COLO829 (cell line): ENCODE results near the gene DSC3.
"Not testable (repeated sequence)": the region's sequence is repeated elsewhere in the genome, so short reads cannot be mapped to it uniquely, and the experiment has no call there.

Source experiments
- DNase-seq: peaks from one replicate; pipeline ENCODE4 v3.0.0; 2012; ENCODE audit warnings: low spot score

DSC3 gene

DNA sequence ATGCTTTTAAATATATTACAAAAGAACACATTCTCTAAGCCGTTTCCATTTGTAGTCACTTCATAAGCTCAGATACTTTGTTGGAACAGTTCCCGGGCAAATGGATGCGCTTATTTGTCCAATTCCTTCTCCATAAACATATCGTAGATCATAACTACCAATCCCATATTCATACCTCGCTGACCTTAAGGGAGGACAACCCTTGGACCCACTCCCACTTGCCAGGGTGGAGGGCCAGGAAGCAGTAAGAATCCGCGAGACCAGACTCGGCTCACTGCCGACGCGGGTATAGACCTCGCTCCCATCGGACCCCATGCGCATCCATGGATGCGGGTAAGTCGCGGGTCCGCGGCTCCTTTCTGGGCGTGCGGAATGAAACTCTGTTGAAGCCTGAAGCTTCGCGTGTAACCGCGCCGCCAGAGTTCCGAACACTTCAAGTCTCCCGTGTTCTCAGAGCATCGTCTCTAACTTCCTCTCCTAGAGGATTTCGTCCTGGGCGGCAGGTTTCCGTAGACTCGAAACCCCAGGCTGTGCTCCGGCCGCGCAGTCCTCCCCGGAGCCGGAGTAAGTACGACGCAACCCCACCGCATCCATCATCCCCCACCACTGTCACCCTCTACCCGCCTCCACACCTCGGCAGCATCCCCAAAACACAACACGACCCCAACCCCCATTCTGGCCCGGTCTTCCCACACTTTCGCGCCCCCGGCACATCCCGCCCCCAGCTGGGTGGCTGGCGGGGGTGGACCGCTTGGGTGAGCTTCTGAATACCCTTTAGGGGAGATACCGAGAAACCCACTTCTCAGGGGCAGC is 1.1 kb downstream of the DSC3 start:
- no peak for DNase-seq

DNA sequence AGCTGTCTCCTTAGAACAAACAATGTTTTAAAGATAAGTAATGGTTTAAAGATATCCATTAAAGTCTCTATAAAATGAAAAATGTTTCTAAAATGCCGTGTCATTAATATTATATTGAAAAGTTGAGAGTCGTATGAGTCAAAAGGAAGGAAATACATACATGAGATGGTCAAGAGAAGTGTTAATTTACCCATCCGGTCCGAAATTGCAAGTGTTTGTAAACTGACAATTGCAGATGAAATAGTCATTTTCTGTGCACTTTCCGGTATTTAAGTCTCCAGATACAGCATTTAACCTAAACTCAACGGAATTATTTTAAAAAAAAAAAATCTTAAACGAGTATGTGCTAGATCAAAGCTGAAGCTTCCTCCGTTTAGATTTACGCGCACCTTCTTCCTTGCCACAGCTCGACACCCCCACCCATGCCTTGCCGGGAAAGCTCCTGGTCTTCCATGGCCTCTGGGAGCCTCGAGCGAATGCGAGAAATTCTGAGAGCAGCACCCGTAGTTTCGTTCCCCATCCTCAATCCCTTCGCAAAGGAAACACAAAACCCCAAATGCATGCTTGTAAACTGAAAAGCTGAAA is 1.8 kb downstream of the DSC3 start:
- DNase-seq, result no peak

DNA sequence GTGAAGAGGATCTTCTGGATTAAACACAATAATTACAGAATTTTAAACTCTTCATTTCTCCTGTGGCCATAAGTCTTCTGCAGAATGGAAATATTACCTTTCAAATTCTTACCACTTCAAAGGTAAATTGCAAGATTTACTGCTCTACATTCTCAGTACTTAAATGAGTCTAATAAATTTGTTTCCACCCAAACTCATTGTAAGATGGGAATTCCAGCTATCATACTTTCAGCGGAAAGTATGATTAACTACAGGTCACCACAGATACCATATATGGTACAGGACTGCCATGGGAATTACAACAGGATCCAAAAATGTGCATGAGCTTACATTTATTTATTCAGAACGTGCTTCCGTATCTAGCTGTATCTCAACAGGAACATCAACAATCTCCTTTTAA is 3.1 kb downstream of the DSC3 start:
- no peak for DNase-seq

DNA sequence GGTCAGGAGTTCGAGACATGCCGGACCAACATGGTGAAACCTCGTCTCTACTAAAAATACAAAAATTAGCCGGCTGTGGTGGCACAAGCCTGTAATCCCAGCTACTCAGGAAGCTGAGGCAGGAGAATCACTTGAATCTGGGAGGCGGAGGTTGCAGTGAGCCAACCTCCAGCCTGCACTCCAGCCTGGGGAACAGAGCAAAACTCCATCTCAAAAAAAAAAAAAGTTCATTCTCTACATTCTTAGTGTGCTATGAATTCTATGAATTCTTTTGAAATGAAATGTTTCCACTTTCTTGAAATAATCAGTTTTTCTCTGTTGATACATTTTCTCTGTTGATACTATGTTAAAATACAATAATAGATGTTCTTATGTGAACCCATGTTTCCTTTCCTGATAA is 4.9 kb downstream of the DSC3 start:
- DNase-seq, result not testable (repeated sequence)

DNA sequence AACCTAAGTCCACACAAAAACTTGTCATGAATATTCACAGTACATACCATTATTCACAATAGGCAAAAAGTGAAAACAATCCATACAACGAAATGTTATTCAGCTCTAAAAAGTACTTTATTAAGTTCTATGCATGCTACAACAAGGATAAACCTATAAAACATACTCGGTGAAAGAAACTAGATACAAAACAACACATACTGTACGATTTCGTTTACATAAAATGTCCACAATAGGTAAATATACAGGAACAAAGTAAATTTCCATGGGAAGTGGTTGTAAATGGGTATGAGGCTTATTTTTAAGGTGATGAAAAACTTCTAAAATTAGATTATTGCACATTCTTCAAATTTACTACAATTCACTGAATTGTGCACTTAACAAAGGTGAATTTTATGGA is 8.0 kb downstream of the DSC3 start:
- DNase-seq, result no peak

DNA sequence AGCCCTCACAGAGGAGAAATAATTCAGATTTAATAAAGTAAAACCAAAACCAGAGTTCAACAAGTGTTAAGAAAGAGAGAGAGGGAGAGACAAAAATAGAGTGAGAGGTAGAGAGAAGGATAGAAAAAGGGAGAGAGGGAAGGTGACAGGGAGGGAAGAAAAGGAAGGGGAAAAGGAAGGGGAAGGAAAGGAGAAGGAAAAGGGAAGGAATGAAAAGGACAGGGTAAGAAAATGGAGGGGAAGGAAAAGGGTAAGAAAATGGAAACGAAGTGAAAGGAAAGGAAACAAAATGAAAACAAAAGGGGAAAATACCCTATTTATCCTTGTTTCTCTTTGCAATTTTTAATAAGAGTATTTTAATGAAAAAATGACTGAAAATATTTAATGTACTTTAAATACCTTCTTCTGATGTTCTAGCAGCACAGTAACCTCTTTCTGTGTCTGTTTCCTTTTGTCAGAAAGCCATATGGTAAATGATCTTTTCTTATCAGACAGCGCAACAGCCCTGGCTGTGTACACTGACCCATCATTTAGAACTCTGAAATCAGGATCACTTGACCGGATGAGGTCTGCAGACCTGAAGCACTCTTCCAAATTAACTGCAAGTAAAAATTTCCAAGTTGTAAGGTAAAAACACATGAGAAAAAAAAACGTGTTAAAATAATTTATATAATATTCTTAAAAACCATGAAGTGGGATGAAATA is 11.8 kb downstream of the DSC3 start:
- no peak for DNase-seq

DNA sequence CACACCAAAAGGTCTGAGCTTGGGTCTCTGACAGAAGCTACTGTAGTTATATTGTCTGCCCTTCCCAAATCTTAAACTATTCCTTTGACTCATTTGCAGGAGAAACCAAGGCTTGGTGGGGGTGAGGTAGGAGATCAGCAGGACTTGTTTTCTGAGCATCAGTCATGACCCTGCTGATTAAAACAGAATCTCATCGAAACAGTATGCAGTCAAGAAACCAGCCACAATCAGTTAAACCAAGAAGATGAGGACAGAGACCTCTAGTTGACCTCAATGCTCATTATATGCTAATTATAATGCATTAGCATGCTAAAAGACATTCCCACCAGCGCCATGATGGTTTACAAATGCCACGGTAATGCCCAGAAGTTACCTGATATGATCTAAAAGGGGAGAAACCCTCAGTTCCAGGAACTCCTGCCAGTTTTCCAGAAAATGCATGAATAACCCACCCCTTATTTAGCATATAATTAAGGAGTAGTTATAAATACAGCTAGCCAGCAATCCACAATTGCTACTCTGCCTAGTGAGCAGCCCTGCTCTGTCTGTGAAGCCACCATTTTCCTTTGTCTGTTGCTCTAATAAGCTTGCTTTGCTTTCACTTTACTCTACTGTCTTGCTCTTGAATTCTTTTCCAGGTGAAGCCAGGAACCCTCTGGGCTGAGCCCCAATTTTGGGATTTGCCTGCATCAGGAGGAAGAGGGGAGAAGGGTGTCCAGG is 26.7 kb downstream of the DSC3 start:
- no peak for DNase-seq

DNA sequence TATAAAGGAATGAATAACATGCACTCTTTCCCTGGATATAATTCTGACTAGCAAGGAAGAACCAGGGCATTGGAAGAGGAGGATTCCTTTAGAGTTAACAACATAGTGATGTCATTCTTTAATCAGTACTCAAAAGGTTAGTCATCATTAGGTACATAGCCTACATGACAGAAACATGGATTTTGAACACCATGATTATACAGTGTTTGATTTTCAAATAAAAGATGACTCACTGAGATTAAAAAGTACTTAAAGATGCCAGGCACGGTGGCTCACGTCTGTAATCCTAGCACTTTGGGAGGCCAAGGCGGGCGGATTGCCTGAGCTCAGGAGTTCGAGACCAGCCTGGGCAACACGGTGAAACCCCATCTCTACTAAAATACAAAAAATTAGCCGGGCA is 31.1 kb downstream of the DSC3 start:
- not testable (repeated sequence) for DNase-seq

DNA sequence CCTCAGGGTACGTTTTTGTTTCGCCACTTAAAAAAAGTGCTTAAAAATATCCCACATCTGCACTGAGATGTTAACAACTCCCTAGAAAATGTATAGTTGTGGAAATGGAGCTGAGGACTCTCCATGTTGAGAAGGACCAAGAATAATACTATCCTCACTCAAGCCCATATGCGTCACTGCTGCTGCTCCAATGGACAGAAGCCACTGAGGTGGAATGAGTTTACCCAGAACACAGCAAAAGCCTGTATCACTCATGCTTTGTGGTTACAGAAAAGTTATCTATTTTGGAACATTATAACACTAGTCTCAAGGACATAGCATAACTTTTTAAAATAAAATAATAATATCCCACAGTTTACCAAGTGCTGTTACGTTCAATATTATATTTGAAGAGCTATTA is 31.9 kb downstream of the DSC3 start:
- DNase-seq, result no peak

DNA sequence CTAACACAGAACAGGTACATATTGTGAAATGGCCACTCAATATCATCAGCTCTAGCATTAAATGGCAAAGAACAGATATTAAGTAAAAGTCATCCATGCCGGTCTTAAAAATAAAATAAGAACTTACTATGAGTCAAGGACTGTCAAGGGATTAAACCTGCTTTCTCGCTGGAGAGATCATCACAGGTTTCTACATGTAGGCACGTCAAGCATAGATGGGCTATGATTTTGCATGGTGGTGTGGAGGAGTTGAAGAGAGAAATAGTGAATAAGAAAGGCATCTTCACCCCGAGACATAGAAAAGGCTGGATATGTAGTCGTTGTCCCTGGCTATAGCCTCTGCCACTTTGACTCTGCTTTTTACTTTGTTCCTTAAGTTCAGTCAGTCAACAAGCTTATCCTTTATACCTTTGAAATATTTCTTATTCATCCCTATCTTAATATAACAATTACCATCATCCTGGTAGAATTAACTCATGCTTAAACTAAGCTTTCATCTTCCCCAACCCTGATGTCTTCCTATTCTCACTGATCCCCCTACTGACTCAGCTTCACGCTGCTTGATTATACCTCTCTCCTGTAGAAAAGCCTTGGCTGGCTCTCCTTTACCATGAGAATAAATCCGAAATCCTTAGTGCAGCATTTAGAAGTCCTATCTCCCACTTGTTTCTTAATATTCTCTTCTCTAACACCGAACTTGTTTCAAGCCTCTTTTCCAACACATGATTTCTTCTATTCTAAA is 42.5 kb downstream of the DSC3 start:
- DNase-seq, result no peak

DNA sequence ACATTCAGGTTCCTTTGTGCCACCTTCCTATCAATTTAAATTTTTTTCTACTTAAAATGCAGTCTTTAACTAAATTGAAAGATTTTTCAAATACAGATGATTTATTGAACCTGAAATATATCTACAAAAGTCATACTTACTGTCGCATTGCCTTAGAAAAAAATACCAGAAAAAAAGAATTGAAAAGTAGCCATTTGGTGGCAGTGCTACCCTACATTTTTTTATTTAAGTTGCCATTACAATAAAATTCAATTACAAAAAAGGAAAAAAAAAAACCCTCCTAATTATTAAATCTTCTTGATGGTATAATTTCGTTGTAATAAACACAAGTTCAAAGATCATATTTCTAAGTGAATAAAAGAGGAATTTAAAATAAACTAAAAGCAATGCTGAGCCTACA is 43.4 kb downstream of the DSC3 start:
- DNase-seq, result no peak

DNA sequence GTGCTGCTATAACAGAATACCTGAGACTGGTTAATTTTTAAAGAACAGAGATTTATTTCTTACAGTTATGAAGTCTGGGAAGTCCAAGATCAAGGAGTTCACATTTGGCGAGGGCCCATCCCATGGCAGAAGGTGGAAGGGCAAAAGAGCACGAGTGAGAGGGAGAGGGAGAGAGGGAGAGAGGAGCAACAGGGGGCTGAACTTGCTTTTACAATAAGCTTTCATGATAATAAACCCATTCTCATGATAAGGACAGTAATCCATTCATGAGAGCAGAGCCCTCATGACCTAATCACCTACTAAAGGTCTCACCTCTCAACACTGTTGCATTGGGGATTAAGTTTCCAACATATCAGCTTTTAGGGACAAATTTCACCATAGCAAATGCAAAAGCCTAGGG is 45.3 kb downstream of the DSC3 start:
- DNase-seq, result no peak

DNA sequence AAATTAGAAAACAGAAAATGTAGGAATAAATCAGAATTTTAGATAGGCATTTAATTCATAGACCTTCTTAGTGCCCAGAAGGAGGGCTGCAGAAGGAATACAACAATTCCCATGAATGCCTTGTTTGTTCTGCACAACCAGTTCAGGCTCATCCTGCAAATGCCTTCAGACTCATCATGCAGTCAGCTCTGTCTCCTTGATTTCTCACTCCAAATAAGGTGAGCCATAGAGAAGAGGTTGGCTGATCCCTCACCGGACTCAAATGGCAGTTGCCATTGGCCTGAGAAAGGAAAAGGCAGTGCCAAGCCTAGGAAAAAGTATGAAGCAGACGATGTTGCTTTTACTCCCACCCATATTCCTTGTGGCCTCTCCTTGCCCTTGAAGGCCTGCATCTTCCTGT is 50.3 kb downstream of the DSC3 start:
- peak; percentile 6 for DNase-seq

DNA sequence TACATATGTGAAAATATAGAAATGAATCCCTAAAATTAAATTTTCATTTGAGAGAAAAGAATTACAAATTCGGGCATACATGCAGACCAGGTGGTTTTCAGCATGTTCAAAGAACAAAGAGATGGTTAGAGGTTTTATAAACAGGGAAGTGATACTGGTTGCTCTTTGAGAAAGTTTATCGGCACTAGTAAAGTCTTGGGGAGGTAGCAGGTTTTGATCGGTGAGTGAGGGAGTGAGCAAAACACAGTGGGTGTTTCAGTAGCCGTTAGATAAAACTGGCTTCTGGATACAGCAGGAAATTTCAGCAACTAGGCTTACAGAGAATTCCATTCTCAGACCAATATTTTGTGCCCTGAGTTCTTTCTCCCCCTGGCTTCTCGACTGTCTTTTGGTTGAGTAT is 51.1 kb downstream of the DSC3 start:
- DNase-seq, result no peak

DNA sequence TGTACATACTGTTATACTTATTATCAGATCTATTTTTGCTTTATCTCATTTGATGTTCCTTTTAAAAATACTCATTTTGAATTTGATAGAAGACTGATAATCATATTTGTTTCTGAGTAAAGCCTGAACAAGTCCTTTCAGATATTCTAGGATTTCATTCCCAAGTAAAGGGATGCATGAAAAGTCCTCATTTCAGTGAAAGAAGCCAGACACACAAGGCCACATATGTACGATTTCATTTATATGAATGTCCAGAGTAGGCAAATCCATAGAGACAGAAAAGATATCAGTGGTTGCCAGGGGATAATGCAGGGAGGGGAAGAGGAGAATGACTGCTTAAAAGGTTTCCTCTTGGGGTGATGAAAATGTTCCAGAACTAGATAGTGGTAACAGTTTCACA is 53.4 kb downstream of the DSC3 start:
- DNase-seq, result no peak

DNA sequence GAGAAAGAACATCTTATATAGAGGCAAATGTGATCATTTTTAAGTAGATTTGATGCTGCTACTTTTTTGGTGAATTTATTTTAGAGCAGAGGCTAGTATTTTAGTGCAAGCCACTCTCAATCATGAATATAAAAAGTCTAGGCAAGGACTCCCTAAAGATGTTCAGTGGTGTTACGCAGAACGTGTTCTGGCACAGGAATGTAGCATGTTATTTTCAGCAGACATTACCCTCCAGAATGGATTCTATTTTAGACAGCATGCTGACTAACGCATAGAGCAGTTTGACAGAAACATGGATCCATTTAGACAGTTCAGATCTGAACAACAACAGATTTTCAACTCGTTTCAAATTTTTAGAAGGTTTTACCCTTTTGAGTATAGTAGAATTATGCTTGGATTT is 54.1 kb downstream of the DSC3 start:
- DNase-seq, result no peak

DNA sequence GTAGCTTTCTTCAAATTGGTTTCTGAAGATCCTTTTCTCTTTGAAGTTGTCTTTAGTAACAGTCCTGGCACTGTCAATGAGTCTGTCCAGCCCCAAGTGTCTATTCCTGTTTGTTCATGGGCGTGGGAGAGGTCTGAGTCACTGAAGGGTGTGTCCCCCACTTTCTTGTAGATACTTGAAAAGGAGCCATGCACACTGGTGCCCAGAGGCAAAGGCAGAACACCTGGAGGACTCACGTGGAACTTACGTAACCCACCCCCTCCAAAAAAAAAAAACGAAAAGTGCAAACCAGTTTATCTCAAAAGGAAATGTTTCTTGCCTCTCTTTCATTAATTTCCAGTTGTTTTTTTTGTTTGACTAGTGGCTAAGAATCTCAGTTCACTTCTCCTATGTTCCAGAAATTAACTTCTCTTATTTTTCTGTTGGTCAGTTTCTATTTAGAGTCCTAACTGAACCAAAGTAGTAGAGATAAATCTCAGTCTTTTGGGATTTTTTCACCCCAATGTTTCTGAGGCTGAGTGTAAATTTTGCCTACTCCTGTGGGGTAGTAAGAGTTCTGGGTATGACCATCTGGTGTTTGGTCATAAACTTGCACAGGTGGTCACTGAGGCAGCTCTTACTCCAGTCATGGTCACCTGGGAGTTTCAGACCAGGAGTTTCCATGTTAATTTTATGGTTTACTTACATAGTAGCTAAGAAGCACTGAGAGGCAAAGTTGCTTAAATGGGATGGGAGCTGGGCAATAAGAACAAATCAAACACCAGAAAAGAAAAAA is 54.9 kb downstream of the DSC3 start:
- DNase-seq, result no peak

DNA sequence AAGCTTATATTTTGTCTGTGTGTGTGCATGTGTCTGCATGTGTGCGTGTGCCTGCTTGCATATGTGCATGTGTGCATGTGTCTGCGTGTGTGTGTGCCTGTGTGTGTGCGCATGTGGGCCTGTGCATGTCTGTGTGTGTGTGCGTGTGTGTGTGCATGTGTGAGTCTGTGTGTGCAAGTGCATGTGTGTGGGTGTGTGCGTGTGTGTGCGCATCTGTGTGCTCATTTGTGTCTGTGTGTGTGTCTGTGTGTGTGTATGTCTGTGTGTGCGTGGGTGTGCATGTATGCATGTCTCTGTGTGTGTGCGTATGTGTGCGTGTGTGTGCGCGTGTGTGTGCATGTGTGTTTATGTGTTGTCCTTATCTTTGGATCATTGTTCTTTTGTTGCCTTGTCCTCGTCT is 56.8 kb downstream of the DSC3 start:
- DNase-seq, result no peak

DNA sequence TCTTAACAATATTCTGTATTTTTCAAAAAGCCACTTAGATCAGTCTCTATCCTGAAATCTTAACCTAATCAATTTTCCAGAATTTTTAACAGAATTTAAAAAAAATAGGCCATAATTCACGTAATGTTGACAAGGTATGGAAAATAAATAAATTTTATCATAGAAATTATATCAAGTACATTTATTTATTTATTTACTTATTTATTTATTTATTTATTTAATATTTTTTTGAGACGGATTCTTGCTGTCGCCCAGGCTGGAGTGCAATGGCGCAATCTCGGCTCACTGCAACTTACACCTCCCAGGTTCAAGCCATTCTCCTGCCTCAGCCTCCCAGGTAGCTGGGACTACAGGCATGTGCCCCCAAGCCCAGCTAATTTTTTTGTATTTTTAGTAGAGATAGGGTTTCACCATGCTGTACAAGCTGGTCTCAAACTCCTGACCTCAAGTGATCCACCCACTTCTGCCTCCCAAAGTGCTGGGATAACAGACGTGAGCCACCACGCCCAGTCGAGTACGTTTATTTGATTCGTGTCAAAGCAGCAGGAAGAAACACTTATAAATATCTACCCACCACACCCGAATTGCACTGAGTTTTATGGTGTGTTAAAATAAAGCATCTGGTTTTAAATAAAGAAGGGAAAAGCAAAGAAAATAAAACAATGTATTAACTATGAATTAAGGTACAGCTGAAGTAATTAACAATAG is 60.1 kb downstream of the DSC3 start:
- no peak for DNase-seq

DNA sequence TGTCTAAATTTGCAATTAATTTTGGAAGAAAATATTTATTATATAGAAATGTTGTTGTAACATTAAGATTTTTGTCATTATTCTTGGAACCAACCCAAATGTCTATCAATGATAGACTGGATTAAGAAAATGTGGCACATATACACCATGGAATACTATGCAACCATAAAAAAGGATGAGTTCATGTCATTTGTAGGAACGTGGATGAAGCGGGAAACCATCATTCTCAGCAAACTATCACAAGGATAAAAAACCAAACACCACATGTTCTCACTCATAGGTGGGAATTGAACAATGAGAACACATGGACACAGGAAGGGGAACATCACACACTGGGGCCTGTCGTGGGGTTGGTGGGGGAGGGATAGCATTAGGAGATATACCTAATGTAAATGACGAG is 64.5 kb downstream of the DSC3 start:
- not testable (repeated sequence) for DNase-seq
